H1 (cell line): ENCODE data around the gene CYTH1. TPM values are rescaled to one million over a fixed set of nuclear protein-coding genes. Genes with fewer than 3 reads are reported as not detected.

ENCODE experiments used
- CTCF ChIA-PET: fragments of 300-600 bp; sonication (Branson Sonifier 250); formaldehyde crosslinking; loops from one replicate; lab custom pipeline; 2021; ENCODE audit not compliant: partially characterized antibody; lab: Charles Lee
- POLR2A ChIA-PET: fragments of 300-600 bp; sonication (Branson Sonifier 250); formaldehyde crosslinking; loops from one replicate; lab custom pipeline; 2021; ENCODE audit warnings: inconsistent platforms; ENCODE audit not compliant: partially characterized antibody; lab: Charles Lee
- DNase-seq, 2 experiments: peaks; one replicate each; pipeline versions ENCODE4 v3.0.0 to v3.0.0-alpha.2; 2010 to 2022; ENCODE audit warnings: low spot score in 2 of 2, low read depth in 1 of 2, mixed read lengths in 1 of 2
- FAIRE-seq: peaks from 2 replicates; lab custom pipeline; 2011; peaks lifted over from hg19 to GRCh38; lab: Jason Lieb, UNC
- H2AFZ ChIP-seq: 2 replicates; pipeline ENCODE4 v1.8.1; 2012; ENCODE audit warnings: low read length, inconsistent platforms
- H2AK5ac ChIP-seq: 2 replicates; pipeline ENCODE4 v1.6.1; 2013; ENCODE audit warnings: low read depth, low read length
- H2BK120ac ChIP-seq: replicated peaks from 2 replicates; pipeline ENCODE3; 2013; ENCODE audit warnings: low read depth, low read length, inconsistent platforms
- H2BK12ac ChIP-seq: 2 replicates; pipeline ENCODE4 v1.6.1; 2013; ENCODE audit warnings: low read depth, low read length
- H2BK15ac ChIP-seq: 2 replicates; pipeline ENCODE4 v1.6.1; 2013; ENCODE audit warnings: low read length
- H2BK20ac ChIP-seq: 2 replicates; pipeline ENCODE4 v1.6.1; 2013; ENCODE audit warnings: low read length
- H2BK5ac ChIP-seq: 2 replicates; pipeline ENCODE4 v1.6.1; 2013; ENCODE audit warnings: low read depth, low read length
- H3K14ac ChIP-seq: 2 replicates; pipeline ENCODE4 v1.6.1; 2013; ENCODE audit warnings: inconsistent platforms; ENCODE audit not compliant: insufficient read length
- H3K18ac ChIP-seq: 2 replicates; pipeline ENCODE4 v1.6.1; 2013; ENCODE audit warnings: low read length; ENCODE audit errors: extremely low read depth
- H3K23ac ChIP-seq: 2 replicates; pipeline ENCODE4 v1.6.1; 2013; ENCODE audit warnings: inconsistent platforms; ENCODE audit not compliant: insufficient read length
- H3K23me2 ChIP-seq: 2 replicates; pipeline ENCODE4 v1.6.1; 2013; ENCODE audit warnings: low read depth, low read length
- H3K27ac ChIP-seq: 2 replicates; pipeline ENCODE4 v1.6.1; 2011; ENCODE audit warnings: low read depth, low read length, inconsistent platforms
- H3K27me3 ChIP-seq, 4 experiments: replicated peaks in 1 of 4; 1 replicate in 1 of 4; 2 replicates in 3 of 4; pipeline versions ENCODE4 v1.6.1 to v1.8.1; 2011 to 2013; ENCODE audit warnings: low read length in 3 of 4, mild to moderate bottlenecking in 3 of 4, inconsistent platforms in 2 of 4, mixed read lengths in 2 of 4, moderate library complexity in 1 of 4; ENCODE audit not compliant: control insufficient read depth in 3 of 4, insufficient read depth in 3 of 4; ENCODE audit errors: extremely low read depth in 1 of 4
- H3K36me3 ChIP-seq, 4 experiments: 2 replicates each; pipeline versions ENCODE4 v1.6.1 to v1.8.1; 2011 to 2013; ENCODE audit warnings: mild to moderate bottlenecking in 4 of 4, low read length in 3 of 4, moderate library complexity in 2 of 4, control low read depth in 1 of 4, inconsistent platforms in 1 of 4; ENCODE audit not compliant: insufficient read depth in 4 of 4, control insufficient read depth in 2 of 4
- H3K4ac ChIP-seq: replicated peaks from 2 replicates; pipeline ENCODE3; 2013; ENCODE audit warnings: low read length, low read depth, mixed read lengths, inconsistent platforms; ENCODE audit not compliant: insufficient read length
- H3K4me1 ChIP-seq, 4 experiments: replicated peaks in 1 of 4; 1 replicate in 1 of 4; 2 replicates in 3 of 4; pipeline versions ENCODE4 v1.6.1 to v1.8.1; 2011 to 2013; ENCODE audit warnings: low read length in 3 of 4, inconsistent platforms in 2 of 4, mixed read lengths in 1 of 4; ENCODE audit not compliant: insufficient read depth in 4 of 4, control insufficient read depth in 3 of 4
- H3K4me2 ChIP-seq, 2 experiments: 2 replicates each; pipeline versions ENCODE4 v1.6.1 to v1.8.1; 2011 to 2013; ENCODE audit warnings: low read depth in 2 of 2, low read length in 2 of 2, control low read depth in 1 of 2, inconsistent platforms in 1 of 2, mild to moderate bottlenecking in 1 of 2; ENCODE audit not compliant: insufficient read depth in 1 of 2
- H3K4me3 ChIP-seq, 4 experiments: fragments of 200-600, 300-600 bp in 1 of 4; sonication (generic), shearing (Covaris generic), sonication (Bioruptor Twin) in 1 of 4; 2 replicates each; pipeline versions ENCODE4 v1.5.1 to v1.8.1; 2011 to 2016; ENCODE audit warnings: low read length in 4 of 4, low read depth in 3 of 4, control low read depth in 2 of 4, inconsistent platforms in 2 of 4, mild to moderate bottlenecking in 2 of 4, mixed read lengths in 1 of 4, moderate library complexity in 1 of 4; ENCODE audit not compliant: insufficient read depth in 2 of 4; ENCODE audit errors: extremely low read depth in 1 of 4
- H3K56ac ChIP-seq: replicated peaks from 2 replicates; pipeline ENCODE3; 2013; ENCODE audit warnings: low read depth, mild to moderate bottlenecking, mixed read lengths, low read length, inconsistent platforms; ENCODE audit not compliant: insufficient read length
- H3K79me1 ChIP-seq: 2 replicates; pipeline ENCODE4 v1.6.1; 2013; ENCODE audit warnings: low read depth, low read length, control low read depth
- H3K79me2 ChIP-seq, 2 experiments: 2 replicates each; pipeline versions ENCODE4 v1.6.1 to v1.8.1; 2012 to 2013; ENCODE audit warnings: low read length in 2 of 2, mild to moderate bottlenecking in 2 of 2, inconsistent platforms in 1 of 2; ENCODE audit not compliant: insufficient read depth in 2 of 2, control insufficient read depth in 1 of 2
- H3K9ac ChIP-seq, 4 experiments: replicated peaks in 1 of 4; 1 replicate in 1 of 4; 2 replicates in 3 of 4; pipeline versions ENCODE4 v1.6.1 to v1.8.1; 2011 to 2013; ENCODE audit warnings: low read depth in 3 of 4, low read length in 3 of 4, control low read depth in 2 of 4, mild to moderate bottlenecking in 2 of 4, moderate library complexity in 2 of 4, inconsistent platforms in 1 of 4; ENCODE audit errors: extremely low read depth in 1 of 4
- H3K9me3 ChIP-seq, 2 experiments: 2 replicates each; pipeline versions ENCODE4 v1.6.1 to v1.8.1; 2012 to 2013; ENCODE audit warnings: mild to moderate bottlenecking in 2 of 2, moderate library complexity in 2 of 2, control low read depth in 1 of 2, inconsistent platforms in 1 of 2, low read depth in 1 of 2, low read length in 1 of 2, mixed read lengths in 1 of 2; ENCODE audit not compliant: insufficient read depth in 2 of 2
- H4K20me1 ChIP-seq, 2 experiments: replicated peaks in 1 of 2; 2 replicates each; pipeline versions ENCODE3 to v1.8.1; 2011 to 2013; ENCODE audit warnings: inconsistent platforms in 2 of 2, low read length in 2 of 2, mild to moderate bottlenecking in 1 of 2; ENCODE audit not compliant: insufficient read depth in 2 of 2, control insufficient read depth in 1 of 2
- H4K5ac ChIP-seq: 2 replicates; pipeline ENCODE4 v1.6.1; 2013; ENCODE audit warnings: low read length, low read depth, mixed read lengths, inconsistent platforms; ENCODE audit not compliant: insufficient read length
- H4K8ac ChIP-seq: 2 replicates; pipeline ENCODE4 v1.8.0; 2013; ENCODE audit warnings: mild to moderate bottlenecking, moderate library complexity, low read length, inconsistent platforms; ENCODE audit not compliant: insufficient read depth; ENCODE audit errors: extremely low read depth
- H4K91ac ChIP-seq: replicated peaks from 2 replicates; pipeline ENCODE3; 2013; ENCODE audit warnings: low read length, mixed read lengths, inconsistent platforms; ENCODE audit not compliant: insufficient read length
- BACH1 ChIP-seq: IDR thresholded peaks from 2 replicates; pipeline ENCODE4 v1.6.1; 2012; ENCODE audit warnings: low read length, improper control_type of control experiment
- CHD1 ChIP-seq: IDR thresholded peaks from 2 replicates; pipeline ENCODE4 v1.6.1; 2012; ENCODE audit warnings: low read depth, low read length, improper control_type of control experiment
- CHD2 ChIP-seq: IDR thresholded peaks from 2 replicates; pipeline ENCODE4 v1.6.1; 2012; ENCODE audit warnings: low read length, improper control_type of control experiment
- CTBP2 ChIP-seq: IDR thresholded peaks from 2 replicates; pipeline ENCODE4 v1.7.0; 2011; ENCODE audit warnings: borderline replicate concordance, mild to moderate bottlenecking, moderate library complexity, mixed read lengths, low read length; ENCODE audit not compliant: insufficient read depth, insufficient read length
- CTCF ChIP-seq, 3 experiments: IDR thresholded peaks; 1 replicate in 2 of 3; 2 replicates in 1 of 3; pipeline versions ENCODE4 v1.5.1 to v1.6.1; 2011; ENCODE audit warnings: low read length in 3 of 3, mild to moderate bottlenecking in 3 of 3, inconsistent platforms in 2 of 3, low read depth in 1 of 3, moderate library complexity in 1 of 3; ENCODE audit not compliant: insufficient read depth in 1 of 3; ENCODE audit errors: control extremely low read depth in 1 of 3
- EGR1 ChIP-seq: IDR thresholded peaks from 2 replicates; pipeline ENCODE4 v1.6.1; 2011; ENCODE audit warnings: low read depth, low read length, borderline replicate concordance
- EZH2 ChIP-seq: fragments of 200-600 bp; sonication (generic); IDR thresholded peaks from 2 replicates; pipeline ENCODE4 v1.7.1; 2012; ENCODE audit warnings: low read depth, mild to moderate bottlenecking, moderate library complexity, low read length, inconsistent platforms; ENCODE audit not compliant: severe bottlenecking
- RFX5 ChIP-seq: IDR thresholded peaks from 2 replicates; pipeline ENCODE4 v1.6.1; 2011; ENCODE audit warnings: low read depth, low read length, improper control_type of control experiment, borderline replicate concordance
- RXRA ChIP-seq: IDR thresholded peaks from 2 replicates; pipeline ENCODE4 v1.6.1; 2011; ENCODE audit warnings: low read depth, mild to moderate bottlenecking, low read length, moderate library complexity; ENCODE audit not compliant: insufficient read depth
- SIX5 ChIP-seq: IDR thresholded peaks from 2 replicates; pipeline ENCODE4 v1.6.1; 2011; ENCODE audit warnings: mild to moderate bottlenecking, low read depth, low read length
- SP1 ChIP-seq: IDR thresholded peaks from 2 replicates; pipeline ENCODE4 v1.6.1; 2011; ENCODE audit warnings: low read depth, low read length
- SP4 ChIP-seq: IDR thresholded peaks from 2 replicates; pipeline ENCODE4 v1.6.1; 2012; ENCODE audit warnings: low read length, inconsistent platforms
- WGBS, 2 experiments: shearing (Covaris generic) in 1 of 2; methylation state at CpG; one replicate each; pipeline versions ENCODE4 v1.1.6 to v1.1.7; 2013 to 2015; ENCODE audit warnings: low lambda C conversion rate in 2 of 2, mixed read lengths in 2 of 2, inconsistent platforms in 1 of 2, low coverage in 1 of 2, missing lambda C conversion rate in 1 of 2; ENCODE audit not compliant: insufficient replicate concordance in 2 of 2, insufficient coverage in 1 of 2, insufficient read length in 1 of 2; ENCODE audit errors: extremely low coverage in 1 of 2, missing lambda C conversion rate in 1 of 2; 5-methylcytosine and 5-hydroxymethylcytosine counted together
- polyA plus RNA-seq, 7 experiments: library from polyadenylated mRNA; depleted of rRNA in 3 of 7; stranded (reverse) in 5 of 7; unstranded in 2 of 7; fragments of >200 nt in 5 of 7; fragments of 200-250 nt in 2 of 7; gene quantifications; 1 replicate in 5 of 7; 2 replicates in 1 of 7; 4 replicates in 1 of 7; pipeline versions ENCODE4 v1.2.1 to v1.2.3, GENCODE V29; 2011 to 2013; ENCODE audit warnings: missing spikeins in 2 of 7, mixed read lengths in 2 of 7
- total RNA-seq: library from RNA; stranded (reverse); fragmentation: NEBNext Ultra II Directional; extraction: Animal tissue kit (Norgen Biotek cat#: 25700); gene quantifications from 2 replicates; pipeline ENCODE4 v1.2.1, GENCODE V29; 2021

The CYTH1 gene
- total and polyA plus RNA-seq, 2 of the 8 experiments (the other 6 are each of a cell fraction or from before 2014, with no cell fraction given) = 12.8 to 14.8 TPM

DNA sequence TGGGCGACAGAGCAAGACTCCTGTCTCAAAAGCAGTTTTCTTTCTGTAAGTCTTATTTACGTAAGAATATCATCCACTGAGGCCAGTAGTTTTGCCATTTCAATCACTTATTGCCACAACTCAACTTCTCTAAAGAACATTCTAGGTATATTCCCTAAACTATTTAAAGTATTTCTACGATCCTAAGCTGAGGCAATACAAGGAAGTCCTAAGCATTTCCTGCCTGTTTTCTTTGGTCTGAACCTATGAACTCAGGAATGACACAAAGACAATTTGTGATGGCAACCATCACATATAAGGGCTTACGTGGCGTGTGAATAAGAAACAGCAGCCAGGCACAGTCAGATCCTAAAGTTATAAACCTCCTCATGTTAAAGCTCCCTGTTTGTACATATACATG, 44.3 kb upstream of the CYTH1 start:
- Histone ChIP-seq H4K5ac (no peak overlapping the region), H4K20me1 (peaks cover 9 to 15% of the 10 kb centered on the region in 2 experiments), H3K4me1 (no peaks in the 10 kb centered on the region), H3K9me3 (no peaks in the 10 kb centered on the region), H3K36me3 (peaks cover 35 to 67% (median 63%) of the 10 kb centered on the region in 4 experiments), H4K8ac (no peak overlapping the region), H2BK15ac (no peak overlapping the region), H3K9ac (no peak overlapping the region), H2BK120ac (no peak overlapping the region), H3K56ac (no peak overlapping the region), H2BK20ac (no peak overlapping the region), H2BK5ac (no peak overlapping the region), H3K4me3 (no peak overlapping the region), H3K27ac (no peak overlapping the region), H3K23ac (no peak overlapping the region), H3K4ac (no peak overlapping the region), H3K27me3 (no peaks in the 10 kb centered on the region), H4K91ac (no peak overlapping the region), H3K79me1 (peaks cover 7% of the 10 kb centered on the region), H3K14ac (no peak overlapping the region), H3K18ac (no peak overlapping the region), H3K4me2 (no peak overlapping the region), H2AK5ac (no peak overlapping the region), H3K79me2 (peaks cover 0 to 18% of the 10 kb centered on the region in 2 experiments; a peak in 2 of 4 replicates), H3K23me2 (no peaks in the 10 kb centered on the region), H2AFZ (no peak overlapping the region), H2BK12ac (no peak overlapping the region)
- 96% methylated on average over 5 of the region's 5 CpGs; no CpG with 5 or more reads in 1 of the 2 experiments for whole genome bisulfite sequencing, 2 experiments
- ChIA-PET CTCF (interaction anchor here (0.8 to 2.9 kb wide), 3 partner anchors 15 to 33 kb away, joined by 3 to 10 read pairs (median 5); partner anchors contain the start of gene USP36), POLR2A (no interaction called here)
- FAIRE-seq (no peak), DNase-seq (no peak)
- TF ChIP-seq CHD1 (no peak), SIX5 (no peak), SP4 (no peak), RXRA (no peak), CHD2 (no peak), EZH2 (no peak), CTCF (IDR thresholded peaks at IDR 0.05; ENCODE audit: control extremely low read depth in 1 of 3, insufficient read depth in 1 of 3, low read depth in 1 of 3, low read length in 3 of 3) (no peak), BACH1 (no peak), EGR1 (no peak), RFX5 (no peak), CTBP2 (no peak), SP1 (no peak)
